GM21723 (cell line): ENCODE measurements around the gene TMED7.
A peak's percentile ranks its signal among the peaks of the same experiment; 100 is the strongest.

Experiments used
- ATAC-seq: cut with Tn5 transposase; IDR thresholded peaks from one replicate; pipeline ENCODE4 v1.9.1; 2021; ENCODE audit warnings: mild to moderate bottlenecking, moderate library complexity; ENCODE audit not compliant: unreplicated experiment

The TMED7 gene

DNA sequence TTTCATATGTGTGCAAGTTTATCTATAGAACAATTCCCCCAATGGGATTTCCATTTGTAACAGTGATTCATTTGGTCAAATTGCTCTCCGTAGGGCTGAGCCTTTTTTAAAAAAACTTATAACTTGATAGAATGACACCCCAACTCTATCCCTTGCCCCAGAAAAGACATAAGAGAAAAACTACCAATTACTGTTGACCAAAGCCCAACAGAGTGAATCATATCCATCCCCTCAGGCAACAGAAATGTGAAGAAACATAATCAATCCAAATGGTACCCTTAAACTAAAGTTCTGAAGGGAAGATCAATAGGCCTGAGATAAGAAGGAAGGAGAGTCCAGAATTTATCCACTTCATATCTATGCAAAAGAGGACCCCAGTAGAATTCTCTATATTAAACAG is 41.3 kb downstream of the TMED7 start:
- ATAC-seq: no peak

DNA sequence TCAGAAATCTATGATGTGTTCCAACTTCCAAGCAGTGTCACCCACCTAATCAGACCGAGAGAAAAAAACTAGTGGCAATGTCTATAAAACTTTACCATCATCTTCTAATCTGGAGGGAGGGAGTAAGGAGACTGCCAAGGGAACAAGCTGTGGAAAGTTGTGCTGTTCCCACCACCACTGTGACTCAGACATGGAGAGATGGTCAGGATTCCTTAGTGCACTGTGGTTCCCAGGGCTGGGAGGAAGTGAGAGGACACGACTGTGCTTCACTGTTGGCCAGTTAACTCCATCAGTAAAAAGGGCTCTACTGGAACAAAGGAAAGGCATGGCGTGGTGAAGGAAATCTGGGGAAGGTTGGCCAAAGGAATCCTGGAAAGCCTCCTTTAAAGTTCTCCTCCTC is 42.4 kb downstream of the TMED7 start:
- ATAC-seq: no peak

DNA sequence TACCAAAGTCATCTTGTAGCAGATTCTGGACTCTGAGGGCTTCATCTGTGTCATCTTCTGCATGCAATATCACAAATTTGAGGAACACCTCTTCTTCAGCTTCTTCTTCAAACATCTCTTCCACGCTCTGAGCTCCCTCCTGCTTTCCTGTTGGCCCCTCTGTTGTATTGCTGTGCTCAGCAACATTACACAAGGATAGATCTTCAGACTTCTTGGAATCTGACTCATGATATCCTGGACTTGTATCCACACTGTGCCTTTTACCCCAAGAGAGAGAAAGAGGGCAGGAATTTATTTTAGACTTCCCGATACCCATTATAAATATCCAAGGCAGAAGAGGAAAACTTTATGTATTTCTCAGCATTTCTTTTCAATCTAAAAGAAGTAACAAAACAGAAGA is 44.9 kb downstream of the TMED7 start:
- ATAC-seq: no peak

DNA sequence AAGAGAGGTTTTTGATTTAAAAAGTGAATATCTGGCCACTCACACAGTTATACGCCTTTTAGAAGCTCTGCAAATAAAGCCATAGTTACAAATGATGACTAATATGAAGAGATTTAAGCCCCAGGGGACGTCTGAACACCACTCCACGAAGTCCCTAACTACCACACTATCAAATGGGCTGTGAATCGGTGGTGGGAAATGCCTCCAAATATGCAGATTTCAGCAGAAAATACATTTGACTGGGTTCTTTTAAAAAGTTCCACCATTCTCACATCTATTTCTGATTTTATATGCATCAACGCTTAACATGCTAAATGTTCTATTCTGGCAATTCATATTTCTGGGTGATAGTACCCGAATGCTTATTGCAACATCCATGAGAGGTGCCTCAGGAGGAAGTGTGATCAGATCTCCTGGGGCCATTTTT is 46.1 kb downstream of the TMED7 start:
- peak; percentile 56 for ATAC-seq

DNA sequence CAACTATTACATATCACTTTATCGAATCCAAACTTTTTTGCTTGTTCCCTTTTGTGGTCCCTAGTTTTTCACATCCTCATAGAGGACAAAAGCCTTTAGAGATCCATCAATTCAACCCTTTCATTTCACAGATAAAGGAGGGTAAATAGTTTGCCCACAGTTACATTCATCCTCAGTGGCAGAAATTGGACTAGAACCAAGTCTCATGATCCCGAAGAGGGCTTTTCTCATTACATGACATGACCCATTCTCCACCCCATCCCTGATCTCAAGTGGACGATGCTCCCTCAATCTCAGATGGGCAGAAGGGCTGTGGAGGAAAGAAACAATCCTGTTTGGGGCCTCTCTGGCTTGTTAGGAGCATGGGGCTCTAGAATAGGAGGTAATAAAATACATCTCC is 46.6 kb downstream of the TMED7 start:
- ATAC-seq: peak; percentile 6

DNA sequence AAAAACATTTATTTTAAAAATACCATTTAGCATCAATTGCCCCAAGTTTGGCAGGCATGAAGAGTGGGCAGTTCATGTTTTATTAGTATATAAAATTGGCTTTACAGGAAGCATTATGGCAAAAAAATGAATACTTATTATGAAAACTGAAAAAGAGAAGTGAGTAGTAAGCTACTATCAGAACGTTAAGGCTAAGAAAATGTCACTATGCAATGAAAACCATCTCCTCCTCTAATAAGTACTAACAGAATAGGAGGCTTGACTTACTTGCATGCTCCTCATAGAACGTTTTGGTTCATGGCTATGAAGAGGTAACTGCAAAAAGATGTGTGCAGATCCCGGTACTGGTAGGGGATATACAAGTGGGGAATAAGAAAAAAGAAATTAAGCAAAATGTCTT is 47.2 kb downstream of the TMED7 start:
- ATAC-seq: peak; percentile 67

DNA sequence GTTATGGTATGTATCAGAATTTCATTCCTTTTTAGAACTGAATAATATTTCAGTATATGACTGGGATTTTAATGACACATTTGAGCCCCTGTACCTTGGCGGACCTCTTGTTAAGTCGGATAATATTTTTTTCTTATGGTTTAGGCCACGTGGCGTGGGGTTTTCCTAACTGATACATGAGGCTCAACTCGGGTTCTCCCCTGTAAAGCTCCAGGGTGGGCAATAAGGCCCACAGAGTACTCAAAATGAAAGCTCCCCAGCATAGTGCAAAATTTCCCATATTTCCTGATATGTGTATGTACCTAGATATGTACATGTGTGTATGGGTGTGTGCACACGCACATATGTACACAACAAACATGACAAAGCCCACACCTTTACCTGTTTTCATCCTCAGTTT is 48.1 kb downstream of the TMED7 start:
- no peak for ATAC-seq

DNA sequence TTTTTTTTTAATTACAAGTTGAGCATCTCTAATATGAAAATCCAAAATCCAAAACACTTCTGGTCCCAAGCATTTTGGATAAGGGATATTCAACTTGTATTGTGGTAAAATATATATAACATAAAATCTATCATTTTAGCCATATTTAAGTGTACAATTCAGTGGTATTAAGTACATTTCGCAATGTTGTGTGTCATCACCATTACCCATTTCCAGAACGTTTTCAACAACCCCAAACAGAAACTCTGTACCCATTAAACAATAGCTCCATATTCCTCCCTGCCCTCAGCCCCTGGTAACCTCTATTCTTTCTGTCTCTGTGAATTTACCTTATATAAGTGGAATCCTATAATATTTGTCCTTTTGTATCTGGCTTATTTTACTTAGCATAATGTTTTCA is 48.5 kb downstream of the TMED7 start:
- no peak for ATAC-seq

DNA sequence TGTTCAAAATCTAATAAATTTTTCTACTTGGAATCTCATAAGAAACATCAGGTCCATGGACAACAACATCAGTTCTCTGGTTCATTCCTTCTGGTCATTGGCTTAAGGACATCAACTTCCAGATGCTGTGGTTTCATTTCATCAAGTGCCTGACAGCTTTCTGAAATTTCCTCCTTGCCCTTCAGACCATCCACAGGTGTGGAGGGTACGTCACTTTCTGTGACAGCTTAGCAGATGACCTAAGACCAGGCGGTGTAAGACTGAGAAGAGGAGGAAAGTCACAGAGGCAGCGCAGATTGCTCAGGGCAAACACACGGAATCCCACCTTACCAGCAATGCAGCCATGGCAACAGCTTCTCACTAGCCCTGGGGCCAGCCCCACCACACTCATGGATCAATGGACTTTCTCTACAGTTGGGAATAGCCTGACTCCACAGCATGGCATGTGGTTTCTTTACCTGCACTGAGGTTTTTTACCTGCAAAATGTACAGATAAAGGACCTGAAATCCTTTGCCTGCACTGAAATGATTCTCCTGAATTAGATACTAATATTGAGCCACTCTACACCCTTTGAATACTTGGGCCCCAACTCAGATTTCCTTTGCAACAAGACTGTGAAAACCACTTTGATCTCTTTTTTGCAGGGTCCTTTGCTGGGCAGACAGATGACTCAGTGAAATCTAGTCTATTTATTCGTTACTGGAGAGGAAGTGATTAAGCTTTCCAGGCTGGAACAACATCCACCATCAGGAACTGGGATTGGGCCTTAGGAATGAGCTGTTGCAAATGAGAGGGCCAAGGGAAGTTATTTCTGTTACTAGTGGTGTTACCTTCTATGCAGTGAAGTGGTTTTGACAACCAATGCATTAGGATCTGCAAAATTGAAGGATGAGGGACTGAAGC is 50.4 kb downstream of the TMED7 start:
- no peak for ATAC-seq

DNA sequence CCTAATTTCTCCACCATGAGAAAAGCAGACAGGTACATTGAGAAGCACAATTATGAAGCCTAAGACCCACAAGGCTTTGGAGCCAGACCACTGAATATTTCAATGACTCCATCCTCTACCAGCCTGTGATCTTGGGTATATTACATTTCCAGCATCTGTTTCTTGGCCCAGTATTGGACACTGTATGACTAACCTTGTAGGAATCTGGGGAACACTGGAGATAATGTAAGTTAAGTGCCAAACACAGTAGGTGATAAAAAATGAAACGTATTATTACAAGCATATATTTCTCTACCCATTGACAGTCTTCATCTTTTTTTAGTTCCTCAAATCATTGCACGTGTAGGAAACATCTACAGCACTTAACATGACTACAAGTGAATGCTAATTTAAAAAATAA is 52.7 kb downstream of the TMED7 start:
- ATAC-seq: no peak

DNA sequence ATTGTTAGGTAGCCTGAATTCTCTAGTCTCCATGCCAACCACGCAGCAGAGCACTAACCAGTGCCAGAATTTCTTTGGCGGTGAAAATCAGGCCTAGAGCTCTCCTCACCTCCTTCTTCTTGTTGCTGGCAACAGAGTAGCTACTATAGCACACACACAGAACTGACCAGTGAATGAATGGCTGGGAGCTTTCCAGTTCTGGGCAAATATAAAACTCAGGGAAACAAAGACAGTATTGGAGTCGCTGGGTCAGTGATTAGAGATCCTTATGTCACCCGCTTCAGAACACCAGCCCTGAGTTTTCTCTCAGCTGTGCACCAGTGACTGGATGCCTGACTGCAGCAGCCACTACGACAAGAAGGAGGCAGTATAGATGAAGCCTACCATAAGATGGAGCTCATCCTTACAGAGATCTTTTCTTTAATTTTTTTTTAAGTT is 54.4 kb downstream of the TMED7 start:
- ATAC-seq: no peak

DNA sequence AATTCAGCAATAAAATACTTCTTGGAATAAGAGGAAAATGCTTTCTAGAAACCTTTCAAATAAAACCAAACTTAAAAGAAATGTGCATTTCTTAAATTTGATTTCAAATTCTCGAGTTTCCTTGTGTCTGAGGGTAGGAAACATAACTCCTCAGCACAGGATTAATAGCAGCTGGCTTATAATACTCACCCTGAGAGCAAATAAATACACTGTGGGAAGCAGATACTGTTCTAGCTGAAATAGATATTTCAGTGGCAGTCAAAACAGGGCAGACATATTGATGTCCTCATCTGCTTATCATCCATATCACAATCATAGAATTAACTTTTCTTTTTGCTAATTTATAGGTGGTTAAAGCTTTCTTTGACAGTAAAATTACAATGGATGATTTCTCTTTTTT is 57.2 kb downstream of the TMED7 start:
- ATAC-seq: no peak

DNA sequence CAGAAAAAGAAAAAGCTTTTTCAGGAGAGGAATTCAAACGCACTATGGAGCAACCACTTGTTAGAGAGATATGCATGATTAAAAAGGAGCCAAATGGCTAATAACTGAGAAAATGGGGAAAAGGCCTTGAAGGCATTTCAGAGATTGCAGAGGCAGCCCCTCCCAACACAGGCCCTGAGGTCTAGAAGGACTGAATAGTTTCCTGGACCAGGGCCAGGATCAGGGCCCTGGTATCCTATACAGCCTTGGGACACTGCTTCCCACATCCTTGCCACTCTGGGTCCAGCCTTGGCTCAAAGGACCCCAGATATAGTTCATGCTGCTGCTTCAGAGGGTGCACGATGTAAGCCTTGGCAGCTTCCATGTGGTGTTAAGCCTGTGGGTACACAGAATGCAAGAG is 60.6 kb downstream of the TMED7 start:
- ATAC-seq: no peak
